ENCODE data around the gene ZFAND2B. TPM values are rescaled to one million over a fixed set of nuclear protein-coding genes. Genes with fewer than 3 reads are reported as not detected.

The ZFAND2B gene
- total and polyA plus RNA-seq, 9 donors = 14.3 to 45.6 (median 32.1) TPM

- Histone ChIP-seq H3K4me1 (ENCODE audit: insufficient read depth) (peaks cover 4% of the 10 kb centered on the region), H3K36me3 (no peaks in the 10 kb centered on the region), H3K4me3 (no peak overlapping the region), H3K27me3 (no peaks in the 10 kb centered on the region), H3K27ac (no peak overlapping the region), H3K9me3 (no peaks in the 10 kb centered on the region)
- TF ChIP-seq CTCF (IDR thresholded peaks at IDR 0.05) (no peak), EP300 (IDR thresholded peaks at IDR 0.05) (no peak), POLR2A (IDR thresholded peaks at IDR 0.05) (no peak)
- DNase-seq = no peak
- 61 to 69% (median 64%) methylated on average over 7 of the region's 7 CpGs for WGBS, 3 donors
- intact Hi-C loops (cut with DNase I) = no loop called here
These were observed 2.0 kb upstream of the ZFAND2B start for GRCh38 chr2:219204425-219205164.

DNA sequence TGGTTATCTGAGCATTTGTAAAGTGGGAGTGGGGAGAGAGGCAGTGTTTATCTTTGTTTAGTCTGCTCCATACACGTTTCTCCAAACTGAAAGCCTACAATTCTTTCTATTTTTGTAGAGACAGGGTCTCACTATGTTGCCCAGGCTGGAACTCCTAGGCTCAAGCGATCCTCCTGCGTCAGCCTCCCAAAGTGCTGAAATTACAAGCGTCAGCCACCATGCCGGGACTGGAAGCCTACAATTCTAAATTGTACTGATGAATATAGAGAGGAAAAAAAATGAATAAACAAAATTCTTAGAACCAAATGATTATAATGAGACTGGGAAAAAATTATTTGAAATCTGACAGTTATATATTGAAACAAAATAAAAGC, 1.4 kb upstream of the ZFAND2B start:
- Histone ChIP-seq H3K4me1 (ENCODE audit: insufficient read depth) (peaks cover 4% of the 10 kb centered on the region), H3K36me3 (no peaks in the 10 kb centered on the region), H3K9me3 (no peaks in the 10 kb centered on the region), H3K27ac (no peak overlapping the region), H3K4me3 (no peak overlapping the region), H3K27me3 (no peaks in the 10 kb centered on the region)
- no peak for DNase-seq
- intact Hi-C loops (cut with DNase I) = no loop called here
- 64 to 73% (median 64%) methylated on average over 5 of the region's 5 CpGs for WGBS, 3 donors
- no peak for TF ChIP-seq EP300 (IDR thresholded peaks at IDR 0.05)
- no peak for TF ChIP-seq POLR2A (IDR thresholded peaks at IDR 0.05)
- no peak for TF ChIP-seq CTCF (IDR thresholded peaks at IDR 0.05)

DNA sequence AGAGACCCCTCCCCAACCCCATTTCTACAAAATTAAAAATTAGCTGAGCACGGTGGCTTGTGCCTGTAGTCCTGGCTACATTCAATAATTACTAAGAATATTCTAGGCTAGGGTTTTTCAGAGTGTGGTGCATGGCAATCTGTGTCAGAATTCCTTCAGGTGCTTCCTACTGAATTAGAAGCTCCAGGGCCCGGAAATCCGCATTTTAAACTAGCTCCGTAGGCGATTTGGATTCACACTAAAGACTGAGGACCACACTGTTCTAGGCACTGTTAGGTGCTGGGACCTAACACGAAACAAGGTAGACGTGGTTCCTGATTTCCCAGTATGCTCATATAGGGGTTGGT, 628 bp upstream of the ZFAND2B start:
- 11 to 22% (median 18%) methylated on average over 7 of the region's 7 CpGs for WGBS, 3 donors
- H3K9me3 ChIP-seq = no peaks in the 10 kb centered on the region
- DNase-seq = no peak
- peaks cover 4% of the 10 kb centered on the region for H3K4me1 ChIP-seq (ENCODE audit: insufficient read depth)
- H3K27me3 ChIP-seq = no peaks in the 10 kb centered on the region
- no peaks in the 10 kb centered on the region for H3K36me3 ChIP-seq
- intact Hi-C loops (cut with DNase I) = no loop called here
- peak overlapping the region; percentile 75 for H3K4me3 ChIP-seq
- TF ChIP-seq EP300 (IDR thresholded peaks at IDR 0.05) (no peak), CTCF (IDR thresholded peaks at IDR 0.05) (no peak), POLR2A (IDR thresholded peaks at IDR 0.05) (no peak)
- H3K27ac ChIP-seq = peak overlapping the region; percentile 89 to 99

- peaks cover 4% of the 10 kb centered on the region for H3K4me1 ChIP-seq (ENCODE audit: insufficient read depth)
- H3K27me3 ChIP-seq = no peaks in the 10 kb centered on the region
- peak overlapping the region; percentile 75 for H3K4me3 ChIP-seq
- peak overlapping the region; percentile 89 to 99 for H3K27ac ChIP-seq
- no peak for TF ChIP-seq POLR2A (IDR thresholded peaks at IDR 0.05)
- no peaks in the 10 kb centered on the region for H3K36me3 ChIP-seq
- peak in 1 of 5 donors; percentile 42 for DNase-seq
- 3 to 6% (median 6%) methylated on average over 22 of the region's 22 CpGs for WGBS, 3 donors
- intact Hi-C loops (cut with DNase I) = no loop called here
- no peaks in the 10 kb centered on the region for H3K9me3 ChIP-seq
These were observed 727 bp downstream of the ZFAND2B start for GRCh38 chr2:219207134-219207883.
